Neutrophil (primary cell): Measurements from ENCODE around the gene EPB41L5.
"Not testable (repeated sequence)": the region's sequence is repeated elsewhere in the genome, so short reads cannot be mapped to it uniquely, and the experiment has no call there.

Experiments
- H3K27ac ChIP-seq: fragments of 200-600 bp; sonication (generic); 2 replicates; pipeline ENCODE4 v1.5.1; 2016; ENCODE audit warnings: mild to moderate bottlenecking, moderate library complexity
- H3K27me3 ChIP-seq: fragments of 200-600 bp; sonication (generic); 2 replicates; pipeline ENCODE4 v1.6.0; 2016; ENCODE audit warnings: mild to moderate bottlenecking
- H3K36me3 ChIP-seq: fragments of 200-600 bp; sonication (generic); 2 replicates; pipeline ENCODE4 v1.5.1; 2017
- H3K4me1 ChIP-seq, 2 experiments: fragments of 200-600 bp in 1 of 2; sonication (generic) in 1 of 2; 1 replicate in 1 of 2; 2 replicates in 1 of 2; pipeline versions ENCODE4 v1.5.1 to v1.6.1; 2013 to 2016; ENCODE audit warnings: low read depth in 1 of 2, low read length in 1 of 2, mild to moderate bottlenecking in 1 of 2, moderate library complexity in 1 of 2; ENCODE audit not compliant: control insufficient read depth in 1 of 2, insufficient read depth in 1 of 2
- H3K4me3 ChIP-seq, 2 experiments: fragments of 200-600 bp in 1 of 2; sonication (generic) in 1 of 2; 1 replicate in 1 of 2; 2 replicates in 1 of 2; pipeline ENCODE4 v1.5.1; 2013 to 2016; ENCODE audit warnings: low read depth in 1 of 2, low read length in 1 of 2, mild to moderate bottlenecking in 1 of 2, moderate library complexity in 1 of 2
- H3K9me3 ChIP-seq: fragments of 200-600 bp; sonication (generic); 2 replicates; pipeline ENCODE4 v1.5.1; 2016
- TF ChIP-seq, protein P1 (sequence below): fragments of 200-600 bp; sonication (generic); IDR thresholded peaks from 2 replicates; pipeline ENCODE4 v1.5.1; 2016; ENCODE audit warnings: antibody characterized with exemption

EPB41L5 gene

DNA sequence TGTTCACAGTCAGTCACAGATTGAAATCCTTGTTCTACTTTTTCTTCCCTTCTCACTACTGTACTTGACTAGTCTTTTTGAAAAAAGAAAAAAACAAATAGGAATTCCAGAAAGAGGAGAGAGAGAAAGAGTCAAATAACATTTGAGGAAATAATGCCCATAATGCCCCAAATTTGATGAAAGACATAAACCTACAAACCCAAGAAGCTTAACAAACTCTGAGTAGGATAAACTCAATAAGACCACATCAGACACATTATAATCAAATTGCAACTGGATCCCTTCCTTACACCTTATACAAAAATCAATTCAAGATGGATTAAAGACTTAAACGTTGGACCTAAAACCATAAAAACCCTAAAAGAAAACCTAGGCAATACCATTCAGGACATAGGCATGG is 179.4 kb downstream of the EPB41L5 start:
- no peak overlapping the region for H3K27ac ChIP-seq
- TF ChIP-seq, protein P1, sequence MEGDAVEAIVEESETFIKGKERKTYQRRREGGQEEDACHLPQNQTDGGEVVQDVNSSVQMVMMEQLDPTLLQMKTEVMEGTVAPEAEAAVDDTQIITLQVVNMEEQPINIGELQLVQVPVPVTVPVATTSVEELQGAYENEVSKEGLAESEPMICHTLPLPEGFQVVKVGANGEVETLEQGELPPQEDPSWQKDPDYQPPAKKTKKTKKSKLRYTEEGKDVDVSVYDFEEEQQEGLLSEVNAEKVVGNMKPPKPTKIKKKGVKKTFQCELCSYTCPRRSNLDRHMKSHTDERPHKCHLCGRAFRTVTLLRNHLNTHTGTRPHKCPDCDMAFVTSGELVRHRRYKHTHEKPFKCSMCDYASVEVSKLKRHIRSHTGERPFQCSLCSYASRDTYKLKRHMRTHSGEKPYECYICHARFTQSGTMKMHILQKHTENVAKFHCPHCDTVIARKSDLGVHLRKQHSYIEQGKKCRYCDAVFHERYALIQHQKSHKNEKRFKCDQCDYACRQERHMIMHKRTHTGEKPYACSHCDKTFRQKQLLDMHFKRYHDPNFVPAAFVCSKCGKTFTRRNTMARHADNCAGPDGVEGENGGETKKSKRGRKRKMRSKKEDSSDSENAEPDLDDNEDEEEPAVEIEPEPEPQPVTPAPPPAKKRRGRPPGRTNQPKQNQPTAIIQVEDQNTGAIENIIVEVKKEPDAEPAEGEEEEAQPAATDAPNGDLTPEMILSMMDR = no peak
- no peak overlapping the region for H3K4me3 ChIP-seq
- no peaks in the 10 kb centered on the region for H3K36me3 ChIP-seq
- no peaks in the 10 kb centered on the region for H3K9me3 ChIP-seq
- H3K4me1 ChIP-seq = no peaks in the 10 kb centered on the region
- no peaks in the 10 kb centered on the region for H3K27me3 ChIP-seq

DNA sequence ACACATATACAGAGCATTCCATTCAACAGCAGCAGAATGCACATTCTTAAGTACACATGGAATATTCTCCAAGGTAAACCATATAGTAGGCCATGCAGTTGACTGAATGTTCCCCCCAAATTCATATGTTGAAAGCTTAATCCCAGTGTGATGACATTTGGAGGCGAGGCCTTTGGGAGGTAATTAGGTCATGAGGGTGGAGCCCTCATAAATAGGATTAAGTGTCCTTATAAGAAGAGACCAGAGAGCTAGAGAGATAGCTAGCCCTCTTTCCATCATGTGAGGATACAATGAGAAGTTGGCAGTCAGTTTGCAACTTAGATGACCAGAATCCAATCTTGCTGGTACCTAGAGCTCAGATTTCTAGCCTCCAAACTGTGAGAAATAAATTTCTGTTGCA is 182.7 kb downstream of the EPB41L5 start:
- no peaks in the 10 kb centered on the region for H3K9me3 ChIP-seq
- H3K36me3 ChIP-seq = no peaks in the 10 kb centered on the region
- no peaks in the 10 kb centered on the region for H3K27me3 ChIP-seq
- no peak overlapping the region for H3K27ac ChIP-seq
- H3K4me3 ChIP-seq = no peak overlapping the region
- H3K4me1 ChIP-seq = no peaks in the 10 kb centered on the region
- TF ChIP-seq, protein P1 = no peak

DNA sequence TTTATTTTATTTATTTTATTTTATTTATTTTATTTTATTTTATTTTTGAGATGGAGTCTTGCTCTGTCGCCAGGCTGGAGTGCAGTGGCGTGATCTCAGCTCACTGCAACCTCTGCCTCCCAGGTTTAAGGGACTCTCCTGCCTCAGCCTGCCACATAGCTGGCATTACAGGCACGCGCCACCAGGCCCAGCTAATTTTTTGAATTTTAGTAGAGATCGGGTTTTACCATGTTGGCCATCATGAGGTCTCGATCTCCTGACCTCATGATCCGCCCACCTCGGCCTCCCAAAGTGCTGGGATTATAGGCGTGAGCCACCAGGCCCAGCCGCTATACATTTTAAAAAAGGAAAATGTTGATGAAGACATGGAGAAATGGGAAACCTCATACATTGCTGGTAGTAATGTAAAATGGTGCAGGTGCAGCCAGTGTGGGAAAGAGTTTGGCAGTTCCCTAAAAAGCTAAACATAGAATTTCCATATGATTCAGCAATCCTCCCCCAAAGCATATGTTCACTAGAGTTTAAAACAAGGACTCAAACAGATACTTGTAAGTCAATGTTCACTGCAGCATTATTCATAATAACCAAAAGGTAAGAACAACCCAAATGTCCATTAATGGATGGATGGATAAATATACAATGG is 187.1 kb downstream of the EPB41L5 start:
- H3K4me1 ChIP-seq = peaks cover 0 to 29% of the 10 kb centered on the region in 2 experiments
- H3K27ac ChIP-seq, H3K27me3 ChIP-seq, H3K36me3 ChIP-seq, H3K9me3 ChIP-seq, H3K4me3 ChIP-seq: not testable (repeated sequence)

DNA sequence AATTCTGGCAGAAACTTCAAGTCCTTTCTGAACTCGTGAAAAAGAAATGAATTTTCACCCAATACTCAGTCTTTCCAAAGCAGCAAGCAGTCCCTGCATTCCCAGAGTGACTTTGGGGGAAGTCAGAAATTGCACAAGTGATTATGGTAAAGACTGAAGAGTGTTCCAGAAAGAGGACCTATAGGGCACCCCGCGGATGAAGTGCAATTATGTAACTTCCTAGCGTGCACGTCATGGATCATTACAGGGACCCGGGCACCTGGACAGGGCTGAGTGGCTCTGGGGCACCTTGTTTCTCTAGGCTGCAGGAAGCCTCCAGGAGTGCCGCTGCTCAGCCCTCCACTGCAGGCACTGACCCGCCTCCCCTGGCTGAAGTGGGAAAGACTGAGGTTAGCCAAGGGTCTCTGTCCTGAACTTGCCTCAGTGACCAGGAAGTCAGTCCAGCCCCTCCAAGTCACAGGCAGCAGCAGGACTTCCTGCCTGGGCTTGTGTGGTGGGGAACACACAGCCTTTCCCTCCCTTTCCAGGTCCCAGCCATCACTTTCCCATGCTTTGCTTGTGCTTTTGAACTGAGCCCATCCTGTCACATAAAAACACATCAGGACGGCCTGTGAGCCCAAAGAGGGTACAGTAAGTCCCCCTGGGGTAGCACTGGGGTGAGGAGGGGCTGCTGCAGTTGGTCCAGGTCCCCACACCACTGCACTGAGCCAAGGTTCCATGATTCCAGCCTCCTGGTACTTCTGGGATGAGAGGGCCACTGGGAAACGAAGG is 190.6 kb downstream of the EPB41L5 start:
- Histone ChIP-seq H3K36me3 (no peaks in the 10 kb centered on the region), H3K27ac (peak overlapping the region; percentile 89), H3K27me3 (no peaks in the 10 kb centered on the region), H3K4me3 (peak overlapping the region; percentile 35 to 60), H3K9me3 (no peaks in the 10 kb centered on the region), H3K4me1 (peaks cover 0 to 57% of the 10 kb centered on the region in 2 experiments)
- TF ChIP-seq, protein P1 = no peak

DNA sequence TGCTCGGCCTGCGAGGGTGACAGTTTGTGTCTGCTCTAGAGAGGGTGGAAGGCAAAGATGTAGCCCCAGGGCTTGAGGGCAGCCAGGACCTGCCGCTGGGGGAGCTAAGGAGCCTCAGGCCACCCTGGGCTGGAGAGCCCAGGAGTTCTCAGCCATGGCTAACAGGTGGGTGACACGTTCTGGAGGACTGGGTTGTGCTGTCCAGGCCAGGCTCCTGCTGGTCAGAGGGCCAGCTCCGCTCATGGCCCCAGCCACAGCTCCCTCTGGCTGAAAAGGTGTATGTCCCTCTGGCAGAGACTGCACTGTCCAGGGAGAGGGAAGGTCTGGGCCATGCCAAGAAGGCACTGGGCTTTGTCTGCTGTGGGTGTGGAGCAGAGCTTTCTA is 191.1 kb downstream of the EPB41L5 start:
- no peaks in the 10 kb centered on the region for H3K36me3 ChIP-seq
- H3K4me1 ChIP-seq = peaks cover 0 to 58% of the 10 kb centered on the region in 2 experiments
- TF ChIP-seq, protein P1 = no peak
- H3K27ac ChIP-seq = peak overlapping the region; percentile 89
- no peaks in the 10 kb centered on the region for H3K27me3 ChIP-seq
- H3K9me3 ChIP-seq = no peaks in the 10 kb centered on the region
- peak overlapping the region; percentile 35 to 60 for H3K4me3 ChIP-seq

DNA sequence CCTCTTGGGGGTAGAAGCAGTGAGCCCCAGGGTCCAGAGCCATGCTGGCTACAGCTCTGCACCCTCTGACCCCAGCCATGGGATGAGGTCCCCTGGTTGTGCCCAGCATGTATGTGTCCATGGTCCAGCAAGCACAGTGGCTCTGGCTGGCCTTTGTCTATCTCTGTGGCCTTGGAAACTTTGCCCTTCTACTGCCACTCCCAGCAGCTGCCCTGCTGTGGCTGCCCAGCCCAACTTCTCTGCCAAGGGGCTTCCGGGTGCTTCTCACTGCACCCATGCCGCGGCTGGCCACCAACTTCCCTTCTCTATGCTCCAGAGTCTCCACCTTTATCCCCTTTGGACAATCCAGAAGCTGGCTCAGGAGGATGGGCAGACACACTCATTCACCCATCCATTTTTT is 191.5 kb downstream of the EPB41L5 start:
- Histone ChIP-seq H3K4me3 (peak overlapping the region in 1 of 2 experiments; percentile 60), H3K27ac (peak overlapping the region; percentile 89), H3K27me3 (no peaks in the 10 kb centered on the region), H3K4me1 (peaks cover 0 to 62% of the 10 kb centered on the region in 2 experiments), H3K36me3 (no peaks in the 10 kb centered on the region), H3K9me3 (no peaks in the 10 kb centered on the region)
- TF ChIP-seq, protein P1 = no peak
